EH (cell line): ENCODE data around the gene ERGIC2.

Source experiments
- DNase-seq: peaks from one replicate; pipeline ENCODE4 v3.0.0-alpha.2; 2015; ENCODE audit warnings: low read depth

Gene ERGIC2

GRCh38 chr12:29374913-29375312, 6.1 kb downstream of the ERGIC2 start:
- DNase-seq = no peak

GRCh38 chr12:29374012-29374411, 7.0 kb downstream of the ERGIC2 start:
- no peak for DNase-seq

GRCh38 chr12:29365091-29365490, 15.9 kb downstream of the ERGIC2 start:
- DNase-seq = no peak

- no peak for DNase-seq
Measured at GRCh38 chr12:29354954-29355353, 26.0 kb downstream of the ERGIC2 start.

- DNase-seq = peak; percentile 71
Measured at GRCh38 chr12:29350080-29350479, 30.9 kb downstream of the ERGIC2 start.

- no peak for DNase-seq
Measured at GRCh38 chr12:29346769-29347421, 34.1 kb downstream of the ERGIC2 start.

GRCh38 chr12:29343022-29343799, 37.8 kb downstream of the ERGIC2 start:
- DNase-seq = peak; percentile 6

GRCh38 chr12:29337325-29337724, 43.6 kb downstream of the ERGIC2 start:
- DNase-seq = no peak

- peak; percentile 41 for DNase-seq
Measured at GRCh38 chr12:29334937-29335336, 46.0 kb downstream of the ERGIC2 start.

GRCh38 chr12:29333178-29333577, 47.8 kb downstream of the ERGIC2 start:
- DNase-seq = peak; percentile 37

GRCh38 chr12:29329411-29329810, 51.6 kb downstream of the ERGIC2 start:
- no peak for DNase-seq

GRCh38 chr12:29322157-29322556, 58.8 kb downstream of the ERGIC2 start:
- no peak for DNase-seq

- peak; percentile 90 for DNase-seq
Measured at GRCh38 chr12:29320295-29321085, 60.5 kb downstream of the ERGIC2 start.

- DNase-seq = peak; percentile 76
Measured at GRCh38 chr12:29317556-29318363, 63.2 kb downstream of the ERGIC2 start.

GRCh38 chr12:29316752-29317151, 64.2 kb downstream of the ERGIC2 start:
- peak; percentile 76 for DNase-seq

- no peak for DNase-seq
Measured at GRCh38 chr12:29314416-29314815, 66.6 kb downstream of the ERGIC2 start.

GRCh38 chr12:29310899-29311298, 70.1 kb downstream of the ERGIC2 start:
- DNase-seq = no peak

GRCh38 chr12:29309320-29309902, 71.6 kb downstream of the ERGIC2 start:
- peak; percentile 44 for DNase-seq

- no peak for DNase-seq
Measured at GRCh38 chr12:29306682-29307081, 74.3 kb downstream of the ERGIC2 start.

GRCh38 chr12:29306266-29306665, 74.7 kb downstream of the ERGIC2 start:
- DNase-seq = no peak

GRCh38 chr12:29304388-29304787, 76.6 kb downstream of the ERGIC2 start:
- DNase-seq = no peak

- DNase-seq = no peak
Measured at GRCh38 chr12:29301114-29301513, 79.9 kb downstream of the ERGIC2 start.
